Measurements from ENCODE around the gene FBXW5.

Gene FBXW5

GRCh38 chr9:136931611-136932130 lies 12.9 kb downstream of the FBXW5 start:
- DNase-seq (ENCODE audit: low spot score): no peak

- no peak for DNase-seq (ENCODE audit: low spot score)
Measured at GRCh38 chr9:136930014-136930413, 14.5 kb downstream of the FBXW5 start.

GRCh38 chr9:136928591-136928990 lies 15.9 kb downstream of the FBXW5 start:
- no peak for DNase-seq (ENCODE audit: low spot score)

GRCh38 chr9:136927343-136928271 lies 16.9 kb downstream of the FBXW5 start:
- peak; percentile 93 for DNase-seq (ENCODE audit: low spot score)

- DNase-seq (ENCODE audit: low spot score): no peak
Measured at GRCh38 chr9:136926749-136927148, 17.8 kb downstream of the FBXW5 start.

GRCh38 chr9:136926154-136926704 lies 18.3 kb downstream of the FBXW5 start:
- no peak for DNase-seq (ENCODE audit: low spot score)

- no peak for DNase-seq (ENCODE audit: low spot score)
Measured at GRCh38 chr9:136925414-136926153, 19.0 kb downstream of the FBXW5 start.

GRCh38 chr9:136923881-136924280 lies 20.7 kb downstream of the FBXW5 start:
- DNase-seq (ENCODE audit: low spot score): no peak

GRCh38 chr9:136922540-136922939 lies 22.0 kb downstream of the FBXW5 start:
- DNase-seq (ENCODE audit: low spot score): no peak

- no peak for DNase-seq (ENCODE audit: low spot score)
Measured at GRCh38 chr9:136921718-136922117, 22.8 kb downstream of the FBXW5 start.

GRCh38 chr9:136921307-136921706 lies 23.2 kb downstream of the FBXW5 start:
- DNase-seq (ENCODE audit: low spot score): no peak

GRCh38 chr9:136920734-136921231 lies 23.8 kb downstream of the FBXW5 start:
- no peak for DNase-seq (ENCODE audit: low spot score)

GRCh38 chr9:136920069-136920468 lies 24.5 kb downstream of the FBXW5 start:
- DNase-seq (ENCODE audit: low spot score): no peak

- DNase-seq (ENCODE audit: low spot score): no peak
Measured at GRCh38 chr9:136917902-136918301, 26.6 kb downstream of the FBXW5 start.

- no peak for DNase-seq (ENCODE audit: low spot score)
Measured at GRCh38 chr9:136916330-136917184, 28.0 kb downstream of the FBXW5 start.

GRCh38 chr9:136915632-136916329 lies 28.8 kb downstream of the FBXW5 start:
- DNase-seq (ENCODE audit: low spot score): no peak

GRCh38 chr9:136913701-136914438 lies 30.7 kb downstream of the FBXW5 start:
- DNase-seq (ENCODE audit: low spot score): no peak

GRCh38 chr9:136910901-136911245 lies 33.7 kb downstream of the FBXW5 start:
- DNase-seq (ENCODE audit: low spot score): no peak

- DNase-seq (ENCODE audit: low spot score): no peak
Measured at GRCh38 chr9:136910197-136910900, 34.2 kb downstream of the FBXW5 start.

Data from COLO829 (cell line).